ENCODE results near the gene ADCY7.
"Not testable (repeated sequence)": the region's sequence is repeated elsewhere in the genome, so short reads cannot be mapped to it uniquely, and the experiment has no call there.

ADCY7 gene

GRCh38 chr16:50266337-50267091 lies at the start of gene ADCY7:
TSS of gene ADCY7 (plus strand) at chr16:50266551. CDS start at chr16:50288180, 21,629 bp downstream.
- DNase-seq (ENCODE audit: low read depth): peak; percentile 81

- no peak for DNase-seq (ENCODE audit: low read depth)
Measured at GRCh38 chr16:50219402-50219975, 46.9 kb upstream of the ADCY7 start.

DNA sequence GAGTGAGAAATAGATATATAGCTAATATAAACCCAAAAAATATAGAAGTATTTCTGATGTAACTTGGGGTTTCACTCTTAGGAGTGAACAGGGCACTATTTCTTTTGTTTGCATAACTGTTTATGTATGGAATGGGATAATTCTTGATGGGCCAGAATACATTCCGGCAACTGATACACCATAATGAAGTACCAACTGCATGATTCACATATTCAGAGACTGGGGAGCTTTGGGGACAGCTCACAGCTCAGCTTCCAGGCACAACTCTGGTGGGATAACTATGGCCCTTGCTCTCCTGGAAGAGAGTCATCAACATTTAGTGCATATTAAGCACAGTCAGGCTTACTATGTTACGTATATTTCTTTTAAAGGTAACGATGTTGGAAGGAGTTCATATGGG lies 42.1 kb upstream of the ADCY7 start:
- no peak for DNase-seq (ENCODE audit: low read depth)

GRCh38 chr16:50227120-50227519 lies 39.2 kb upstream of the ADCY7 start:
- no peak for DNase-seq (ENCODE audit: low read depth)

- no peak for DNase-seq (ENCODE audit: low read depth)
Measured at GRCh38 chr16:50227665-50228064, 38.7 kb upstream of the ADCY7 start.

- no peak for DNase-seq (ENCODE audit: low read depth)
Measured at GRCh38 chr16:50228364-50228868, 37.9 kb upstream of the ADCY7 start.

- no peak for DNase-seq (ENCODE audit: low read depth)
Measured at GRCh38 chr16:50229149-50229726, 37.1 kb upstream of the ADCY7 start.

GRCh38 chr16:50234771-50235556 lies 31.4 kb upstream of the ADCY7 start:
- no peak for DNase-seq (ENCODE audit: low read depth)

- no peak for DNase-seq (ENCODE audit: low read depth)
Measured at GRCh38 chr16:50235581-50235980, 30.8 kb upstream of the ADCY7 start.

DNA sequence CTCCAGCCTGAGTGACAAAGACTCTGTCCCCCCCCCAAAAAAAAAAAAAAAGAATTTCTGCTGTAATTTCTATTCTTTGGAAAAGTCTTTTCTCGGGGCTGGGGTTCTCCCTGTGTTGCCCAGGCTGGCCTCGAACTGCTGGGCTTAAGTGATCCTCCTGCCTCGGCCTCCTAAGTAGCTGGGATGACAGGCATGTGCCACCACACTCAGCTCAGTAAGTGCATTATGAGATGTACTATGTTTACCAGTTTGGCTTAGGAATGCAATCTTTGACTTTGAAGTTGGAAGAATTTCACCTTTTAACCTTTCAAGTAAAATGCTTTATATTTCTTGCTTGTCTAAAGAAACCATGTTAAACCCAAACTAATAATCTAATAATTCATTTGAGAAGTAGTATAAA lies 28.0 kb upstream of the ADCY7 start:
- no peak for DNase-seq (ENCODE audit: low read depth)

GRCh38 chr16:50238868-50239301 lies 27.5 kb upstream of the ADCY7 start:
- no peak for DNase-seq (ENCODE audit: low read depth)

DNA sequence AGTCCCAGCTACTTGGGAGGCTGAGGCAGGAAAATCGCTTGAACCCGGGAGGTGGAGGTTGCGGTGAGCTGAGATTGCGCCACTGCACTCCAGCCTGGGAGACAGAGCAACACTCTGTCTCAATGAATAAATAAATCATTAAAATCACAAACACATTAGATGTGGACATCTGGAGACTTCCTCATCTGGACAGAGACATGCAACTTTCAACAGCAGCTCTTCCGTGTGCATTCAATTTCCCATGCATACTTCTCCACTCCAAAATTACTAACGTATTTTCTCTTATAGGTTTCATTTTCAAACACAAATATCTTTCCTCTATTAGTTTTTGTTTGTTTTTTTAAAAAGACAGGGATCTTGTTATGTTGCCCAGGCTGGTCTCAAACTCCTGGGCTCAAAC lies 23.3 kb upstream of the ADCY7 start:
- DNase-seq (ENCODE audit: low read depth): not testable (repeated sequence)

DNA sequence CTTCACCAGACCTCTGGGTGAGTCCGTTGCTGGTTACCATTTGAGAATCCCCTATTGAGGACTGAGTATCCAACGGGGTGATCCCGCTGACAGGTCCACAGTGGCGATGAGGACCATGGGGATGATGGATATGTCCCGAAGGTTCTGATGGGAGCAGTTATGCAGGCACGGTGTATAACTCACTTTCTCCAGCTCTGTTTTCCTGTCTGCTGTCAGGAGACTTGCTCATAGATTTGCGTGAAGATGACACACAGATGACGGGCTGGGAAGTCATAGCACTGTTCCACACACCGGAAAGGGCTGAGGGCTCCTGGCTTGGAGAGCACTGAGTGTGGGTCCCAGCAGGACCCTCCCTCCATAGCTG lies 22.2 kb upstream of the ADCY7 start:
- DNase-seq (ENCODE audit: low read depth): no peak

GRCh38 chr16:50244504-50245416 lies 21.6 kb upstream of the ADCY7 start:
- no peak for DNase-seq (ENCODE audit: low read depth)

DNA sequence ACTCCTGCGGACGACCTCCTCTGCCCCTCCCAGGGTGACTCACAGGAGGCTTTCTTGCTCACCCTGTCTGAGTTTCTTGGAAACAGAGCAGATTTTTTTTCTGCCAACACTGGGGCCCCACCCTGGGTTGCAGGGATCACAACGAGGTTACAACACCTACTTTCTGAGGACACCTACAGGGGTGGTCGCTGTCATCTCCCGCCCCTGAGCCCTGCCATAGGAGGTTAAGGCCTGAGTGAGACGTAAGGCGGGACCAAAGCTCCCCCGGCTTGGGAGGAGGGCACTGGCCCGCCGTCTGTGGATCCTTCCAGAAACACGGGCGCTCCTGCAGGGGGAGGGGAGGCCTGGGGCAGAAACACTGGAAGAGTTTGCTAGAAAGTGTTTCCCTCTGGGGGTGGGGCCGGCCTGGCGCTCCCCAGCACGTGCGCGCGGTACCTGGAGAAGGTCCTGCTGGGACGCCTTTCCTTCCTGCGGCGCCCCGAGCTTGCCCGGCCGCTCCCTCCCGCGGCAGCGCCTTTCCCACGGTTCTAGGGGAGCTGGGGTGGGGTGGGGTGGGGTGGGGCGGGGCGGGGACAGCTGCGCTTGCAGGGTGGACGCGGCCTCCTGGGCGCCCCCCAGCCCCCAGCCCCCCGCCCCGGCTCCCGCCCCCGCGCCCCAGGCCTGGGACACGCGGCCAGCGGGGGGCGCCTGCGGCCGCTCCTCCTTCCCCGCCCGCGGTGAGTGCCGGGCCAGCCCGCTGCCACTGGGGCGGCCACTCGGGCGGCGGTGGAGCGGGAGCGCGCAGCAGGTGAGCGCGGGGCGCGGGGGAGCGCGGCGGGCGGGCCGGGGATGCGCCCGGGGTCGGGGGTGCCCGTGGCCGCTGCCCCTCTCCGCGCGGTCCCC lies 20.7 kb upstream of the ADCY7 start:
- peak; percentile 63 for DNase-seq (ENCODE audit: low read depth)

- DNase-seq (ENCODE audit: low read depth): no peak
Measured at GRCh38 chr16:50246299-50247122, 19.8 kb upstream of the ADCY7 start.

DNA sequence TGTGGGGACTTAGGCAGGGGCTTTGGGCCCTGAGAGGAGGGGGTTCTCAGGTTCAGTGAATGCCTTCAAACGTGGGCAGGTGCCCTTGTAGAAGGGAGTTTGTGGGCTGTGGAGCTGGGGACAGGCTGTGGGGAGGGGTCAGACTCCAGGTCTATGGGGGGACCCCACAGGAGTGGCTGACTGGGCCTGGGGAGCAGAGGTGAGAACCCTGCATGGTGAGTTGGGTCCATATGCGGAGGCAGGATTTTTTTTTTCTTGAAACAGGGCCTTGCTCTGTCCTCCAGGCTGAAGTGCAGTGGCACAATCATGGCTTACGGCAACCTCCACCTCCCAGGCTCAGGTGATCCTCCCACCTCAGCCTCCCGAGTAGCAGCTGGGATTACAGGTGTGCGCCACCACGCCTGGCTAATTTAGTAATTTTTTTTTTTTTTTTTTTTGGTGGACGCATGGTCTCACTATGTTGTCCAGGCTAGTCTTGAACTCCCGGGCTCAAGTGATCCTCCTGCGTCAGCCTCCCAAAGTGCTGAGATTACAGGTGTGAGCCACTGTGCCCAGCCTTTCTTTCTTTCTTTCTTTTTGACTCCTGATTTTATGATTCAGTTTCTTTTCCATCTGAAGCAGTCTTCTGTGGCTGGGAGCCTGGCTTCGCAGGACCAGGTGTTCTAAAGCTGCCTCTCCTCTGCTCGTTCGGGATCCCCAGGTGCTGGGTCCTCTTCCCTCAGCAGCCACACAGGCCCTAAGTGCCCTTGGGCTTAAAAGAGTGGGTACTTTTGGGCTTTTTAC lies 19.0 kb upstream of the ADCY7 start:
- no peak for DNase-seq (ENCODE audit: low read depth)

DNA sequence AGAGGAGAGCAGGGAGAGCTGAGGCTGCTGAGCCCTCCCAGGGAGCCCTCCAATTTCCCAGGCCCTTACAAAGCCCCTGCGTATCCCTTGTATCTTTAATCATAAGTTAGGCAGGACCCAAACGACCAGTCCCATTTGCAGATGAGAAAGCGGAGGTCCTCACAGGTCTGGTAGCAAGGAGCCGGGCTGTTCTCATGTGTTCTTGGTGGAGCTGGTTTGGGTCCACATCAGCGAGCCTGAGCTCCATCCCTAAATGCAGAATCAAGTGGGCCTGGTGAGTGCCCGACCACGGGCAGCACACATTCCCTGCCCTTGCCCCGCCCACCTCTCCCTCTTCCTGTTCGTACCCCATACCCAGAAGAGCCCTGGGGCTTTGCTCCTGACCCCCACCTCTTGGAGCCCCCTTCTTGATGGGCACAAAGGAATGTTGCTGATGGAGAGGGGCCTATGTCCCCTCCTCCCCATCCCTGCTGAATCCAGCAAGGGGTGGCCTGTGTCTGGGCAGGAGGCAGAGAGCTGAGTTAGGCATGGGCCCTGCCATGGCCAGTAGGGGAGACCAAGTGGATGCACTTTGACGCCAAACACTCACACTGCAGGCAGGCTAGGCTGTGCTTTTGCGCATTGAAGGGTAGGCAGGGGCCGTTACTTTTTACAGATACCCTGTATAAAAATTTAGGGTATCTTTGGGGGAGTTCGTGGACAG lies 18.3 kb upstream of the ADCY7 start:
- DNase-seq (ENCODE audit: low read depth): no peak

Measured in activated T-cell treated with anti-CD3 and anti-CD28 coated beads for 24 hours (primary cell).